DND-41 (cell line): ENCODE results near the gene PEX7.

Source experiments
- ATAC-seq: fragments of 200-7000 bp; cut with Tn5 transposase; 3 replicates; pipeline ENCODE4 v1.9.1; 2021; ENCODE audit warnings: low read depth; ENCODE audit not compliant: insufficient read depth
- DNase-seq: peaks from one replicate; pipeline ENCODE4 v3.0.0-alpha.2; 2020
- H2AFZ ChIP-seq: 2 replicates; pipeline ENCODE4 v1.6.0; 2012; ENCODE audit warnings: low read depth, low read length
- H3K27ac ChIP-seq: 2 replicates; pipeline ENCODE4 v1.5.1; 2012; ENCODE audit warnings: low read length, inconsistent platforms
- H3K27me3 ChIP-seq: fragments of 200-600 bp; sonication (generic); 2 replicates; pipeline ENCODE4 v1.6.0; 2012; ENCODE audit warnings: low read length, mild to moderate bottlenecking, inconsistent platforms; ENCODE audit not compliant: insufficient read depth, poor library complexity
- H3K36me3 ChIP-seq: 2 replicates; pipeline ENCODE4 v1.5.1; 2012; ENCODE audit warnings: low read length, inconsistent platforms; ENCODE audit not compliant: insufficient read depth
- H3K4me1 ChIP-seq: 2 replicates; pipeline ENCODE4 v1.5.1; 2012; ENCODE audit warnings: mild to moderate bottlenecking, low read length; ENCODE audit not compliant: insufficient read depth
- H3K4me2 ChIP-seq: 2 replicates; pipeline ENCODE4 v1.6.0; 2012; ENCODE audit warnings: mild to moderate bottlenecking, moderate library complexity, low read length, inconsistent platforms; ENCODE audit not compliant: insufficient read depth
- H3K4me3 ChIP-seq, 2 experiments: fragments of 200-600 bp in 1 of 2; shearing (Covaris generic) in 1 of 2; 2 replicates each; pipeline ENCODE4 v1.5.1; 2012 to 2016; ENCODE audit warnings: inconsistent platforms in 2 of 2, low read length in 2 of 2, mild to moderate bottlenecking in 2 of 2, low read depth in 1 of 2, moderate library complexity in 1 of 2
- H3K79me2 ChIP-seq: 2 replicates; pipeline ENCODE4 v1.6.0; 2012; ENCODE audit warnings: low read length, inconsistent platforms; ENCODE audit not compliant: insufficient read depth
- H3K9ac ChIP-seq: 2 replicates; pipeline ENCODE4 v1.6.0; 2012; ENCODE audit warnings: low read depth, mild to moderate bottlenecking, inconsistent platforms, low read length, moderate library complexity
- H3K9me3 ChIP-seq: 2 replicates; pipeline ENCODE4 v1.5.1; 2012; ENCODE audit warnings: low read length, moderate library complexity, mild to moderate bottlenecking, inconsistent platforms; ENCODE audit not compliant: insufficient read depth, severe bottlenecking
- H4K20me1 ChIP-seq: 2 replicates; pipeline ENCODE4 v1.6.0; 2012; ENCODE audit warnings: low read length; ENCODE audit not compliant: insufficient read depth
- EZH2 ChIP-seq: IDR thresholded peaks from 3 replicates; pipeline ENCODE4 v1.6.1; 2012; ENCODE audit warnings: borderline replicate concordance, low read depth, mild to moderate bottlenecking, moderate library complexity, low read length, inconsistent platforms; ENCODE audit not compliant: severe bottlenecking
- TF ChIP-seq, protein P1 (sequence below): IDR thresholded peaks from 2 replicates; pipeline ENCODE4 v1.5.1; 2012; ENCODE audit warnings: borderline replicate concordance, low read length, moderate library complexity, mild to moderate bottlenecking; ENCODE audit not compliant: poor library complexity, severe bottlenecking; ENCODE audit errors: extremely low read depth

The PEX7 gene

DNA sequence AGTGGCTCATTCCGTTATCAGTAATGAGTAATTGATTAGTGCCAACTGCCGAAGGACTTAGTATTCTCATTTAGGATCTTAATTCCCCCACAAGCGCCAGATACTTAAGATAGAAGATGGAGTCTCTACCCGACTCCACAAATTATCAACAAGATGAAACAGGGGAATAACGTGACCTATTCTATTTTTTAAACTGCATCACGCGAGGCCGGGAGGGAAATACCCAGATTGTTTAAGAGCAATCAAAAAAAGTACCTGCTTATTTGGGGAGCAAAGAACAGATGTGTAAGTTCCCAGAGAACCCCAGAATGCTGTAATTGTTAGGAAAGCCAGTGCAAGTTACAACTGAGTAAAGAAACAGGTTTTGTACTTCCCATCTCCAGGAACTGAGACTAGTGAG is 29.0 kb upstream of the PEX7 start:
- no peak for TF ChIP-seq EZH2
- TF ChIP-seq, protein P1, sequence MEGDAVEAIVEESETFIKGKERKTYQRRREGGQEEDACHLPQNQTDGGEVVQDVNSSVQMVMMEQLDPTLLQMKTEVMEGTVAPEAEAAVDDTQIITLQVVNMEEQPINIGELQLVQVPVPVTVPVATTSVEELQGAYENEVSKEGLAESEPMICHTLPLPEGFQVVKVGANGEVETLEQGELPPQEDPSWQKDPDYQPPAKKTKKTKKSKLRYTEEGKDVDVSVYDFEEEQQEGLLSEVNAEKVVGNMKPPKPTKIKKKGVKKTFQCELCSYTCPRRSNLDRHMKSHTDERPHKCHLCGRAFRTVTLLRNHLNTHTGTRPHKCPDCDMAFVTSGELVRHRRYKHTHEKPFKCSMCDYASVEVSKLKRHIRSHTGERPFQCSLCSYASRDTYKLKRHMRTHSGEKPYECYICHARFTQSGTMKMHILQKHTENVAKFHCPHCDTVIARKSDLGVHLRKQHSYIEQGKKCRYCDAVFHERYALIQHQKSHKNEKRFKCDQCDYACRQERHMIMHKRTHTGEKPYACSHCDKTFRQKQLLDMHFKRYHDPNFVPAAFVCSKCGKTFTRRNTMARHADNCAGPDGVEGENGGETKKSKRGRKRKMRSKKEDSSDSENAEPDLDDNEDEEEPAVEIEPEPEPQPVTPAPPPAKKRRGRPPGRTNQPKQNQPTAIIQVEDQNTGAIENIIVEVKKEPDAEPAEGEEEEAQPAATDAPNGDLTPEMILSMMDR: no peak
- DNase-seq (no peak), ATAC-seq (no peak)
- peak overlapping the region; percentile 89 for H3K4me2 ChIP-seq
- H3K27ac ChIP-seq: no peak overlapping the region
- no peak overlapping the region for H3K4me3 ChIP-seq
- peaks cover 6% of the 10 kb centered on the region for H3K27me3 ChIP-seq
- no peaks in the 10 kb centered on the region for H4K20me1 ChIP-seq
- H3K36me3 ChIP-seq: no peaks in the 10 kb centered on the region
- peak overlapping the region; percentile 91; the same call in 1 of the 2 replicates for H2AFZ ChIP-seq
- H3K9ac ChIP-seq: no peak overlapping the region
- H3K4me1 ChIP-seq: peaks cover 7% of the 10 kb centered on the region
- H3K79me2 ChIP-seq: no peaks in the 10 kb centered on the region
- H3K9me3 ChIP-seq: no peaks in the 10 kb centered on the region

DNA sequence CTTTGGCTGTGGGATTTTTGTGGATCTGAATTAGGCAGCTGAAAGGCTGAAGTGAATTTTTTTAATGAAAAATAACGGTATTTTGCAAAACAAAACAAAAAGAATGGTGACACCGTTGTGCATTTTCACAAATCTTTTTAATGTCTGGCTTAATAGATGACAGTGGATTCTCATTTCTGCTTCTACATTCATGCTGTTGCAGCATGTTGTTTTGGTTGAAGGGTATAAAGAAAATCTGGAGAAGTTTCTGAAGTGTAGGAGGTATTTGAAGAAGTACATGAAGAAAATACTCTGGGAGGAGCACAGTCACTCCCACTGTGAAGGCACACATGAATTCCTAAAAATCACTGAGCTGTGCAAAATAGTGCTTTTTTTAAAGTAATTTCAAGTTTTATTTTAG is 27.0 kb upstream of the PEX7 start:
- ATAC-seq (no peak), DNase-seq (no peak)
- H3K36me3 ChIP-seq: no peaks in the 10 kb centered on the region
- TF ChIP-seq EZH2: no peak
- TF ChIP-seq, protein P1: no peak
- H3K9me3 ChIP-seq: no peaks in the 10 kb centered on the region
- H3K4me3 ChIP-seq: no peak overlapping the region
- H3K27ac ChIP-seq: no peak overlapping the region
- H3K79me2 ChIP-seq: no peaks in the 10 kb centered on the region
- no peak overlapping the region for H3K4me2 ChIP-seq
- peaks cover 7% of the 10 kb centered on the region for H3K4me1 ChIP-seq
- H3K9ac ChIP-seq: no peak overlapping the region
- H3K27me3 ChIP-seq: peaks cover 6% of the 10 kb centered on the region
- H2AFZ ChIP-seq: no peak overlapping the region
- H4K20me1 ChIP-seq: no peaks in the 10 kb centered on the region

DNA sequence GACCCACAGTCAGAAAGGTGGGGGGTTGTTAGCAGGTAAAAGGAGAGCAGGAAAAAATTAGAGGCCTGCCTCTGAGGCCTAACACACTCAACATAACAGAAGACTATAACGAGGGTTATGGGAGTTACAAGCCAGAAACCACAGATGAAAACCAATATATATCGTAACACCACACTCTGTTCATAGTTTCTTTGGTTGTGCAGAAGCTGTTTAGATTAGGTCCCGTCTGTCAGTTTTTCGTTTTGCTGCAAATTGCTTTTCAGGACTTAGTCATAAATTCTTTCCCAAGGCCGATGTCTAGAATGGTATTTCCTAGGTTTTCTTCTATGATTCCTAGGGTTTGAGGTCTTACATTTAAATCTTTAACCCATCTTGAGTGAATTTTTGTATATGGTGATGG is 26.4 kb upstream of the PEX7 start:
- no peaks in the 10 kb centered on the region for H3K9me3 ChIP-seq
- DNase-seq (no peak), ATAC-seq (no peak)
- H3K4me2 ChIP-seq: no peak overlapping the region
- H3K9ac ChIP-seq: no peak overlapping the region
- no peak overlapping the region for H3K27ac ChIP-seq
- no peak overlapping the region for H2AFZ ChIP-seq
- peaks cover 7% of the 10 kb centered on the region for H3K4me1 ChIP-seq
- TF ChIP-seq, protein P1: no peak
- no peak for TF ChIP-seq EZH2
- H3K4me3 ChIP-seq: no peak overlapping the region
- H3K27me3 ChIP-seq: peaks cover 6% of the 10 kb centered on the region
- H3K36me3 ChIP-seq: no peaks in the 10 kb centered on the region
- H4K20me1 ChIP-seq: no peaks in the 10 kb centered on the region
- H3K79me2 ChIP-seq: no peaks in the 10 kb centered on the region

DNA sequence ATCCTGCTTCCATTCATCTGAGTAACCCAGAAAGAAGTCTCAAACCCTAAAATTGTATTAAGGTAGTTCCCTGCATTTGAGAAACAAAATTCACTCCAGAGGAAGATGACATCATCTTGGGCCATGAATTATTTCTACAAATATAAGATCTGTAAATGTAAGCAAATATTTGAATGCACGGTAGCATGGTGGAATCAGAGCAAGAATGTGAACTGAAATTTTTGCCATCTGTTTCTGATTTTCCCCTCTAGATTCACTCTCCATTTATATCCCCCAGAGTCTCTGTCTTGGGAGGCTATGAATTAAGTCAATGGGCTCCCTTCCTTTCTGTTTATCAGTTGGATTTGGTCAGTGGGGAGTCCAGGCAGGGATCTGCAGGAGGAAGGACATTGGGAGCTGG is 24.3 kb upstream of the PEX7 start:
- Histone ChIP-seq H3K27me3 (no peaks in the 10 kb centered on the region), H3K79me2 (no peaks in the 10 kb centered on the region), H3K9me3 (no peaks in the 10 kb centered on the region), H3K36me3 (no peaks in the 10 kb centered on the region), H3K4me2 (no peak overlapping the region), H3K4me1 (peaks cover 2% of the 10 kb centered on the region; the same call in 1 of the 2 replicates), H3K27ac (no peak overlapping the region), H3K9ac (no peak overlapping the region), H4K20me1 (no peaks in the 10 kb centered on the region), H3K4me3 (no peak overlapping the region), H2AFZ (no peak overlapping the region)
- DNase-seq (no peak), ATAC-seq (no peak)
- TF ChIP-seq, protein P1: no peak
- TF ChIP-seq EZH2: no peak
